Measurements from ENCODE around the gene SFI1.
A peak's percentile ranks its signal among the peaks of the same experiment; 100 is the strongest.

DNA sequence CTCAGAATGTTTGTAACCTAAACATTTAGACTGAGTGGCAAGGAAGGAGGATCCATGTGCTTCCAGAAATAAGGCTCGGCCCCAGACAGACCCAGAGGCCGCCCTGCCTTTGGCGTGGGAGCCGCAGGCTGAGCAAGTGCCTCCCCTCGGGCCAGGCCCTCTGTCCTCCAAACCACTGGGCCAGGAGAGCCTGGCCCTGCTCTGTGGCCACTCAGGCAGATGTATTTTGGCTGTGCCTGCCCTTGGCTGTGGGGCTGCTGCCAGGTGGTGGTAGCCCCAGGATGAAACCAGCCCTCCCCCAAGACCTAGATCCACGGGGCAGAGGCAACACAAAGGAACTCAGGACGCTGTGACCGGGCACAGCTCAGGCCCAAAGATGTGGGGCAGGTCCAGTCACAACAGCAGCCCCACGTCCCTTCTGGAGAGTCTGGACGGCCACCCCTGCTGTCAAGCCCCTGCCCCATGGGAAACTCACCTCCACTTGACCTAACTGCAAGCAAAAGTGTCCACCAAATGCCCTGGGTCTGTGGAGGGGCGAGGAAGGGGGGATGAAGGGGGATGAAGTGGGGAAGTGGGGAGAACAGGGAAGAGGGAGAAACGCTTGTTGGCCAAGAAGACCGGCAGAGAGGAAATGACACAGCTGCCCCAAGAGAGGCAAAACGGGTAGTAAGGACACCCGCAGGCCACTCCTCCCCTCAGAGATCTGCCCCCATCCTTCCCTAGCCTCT is 141.7 kb downstream of the SFI1 start:
- TF ChIP-seq, protein P1, sequence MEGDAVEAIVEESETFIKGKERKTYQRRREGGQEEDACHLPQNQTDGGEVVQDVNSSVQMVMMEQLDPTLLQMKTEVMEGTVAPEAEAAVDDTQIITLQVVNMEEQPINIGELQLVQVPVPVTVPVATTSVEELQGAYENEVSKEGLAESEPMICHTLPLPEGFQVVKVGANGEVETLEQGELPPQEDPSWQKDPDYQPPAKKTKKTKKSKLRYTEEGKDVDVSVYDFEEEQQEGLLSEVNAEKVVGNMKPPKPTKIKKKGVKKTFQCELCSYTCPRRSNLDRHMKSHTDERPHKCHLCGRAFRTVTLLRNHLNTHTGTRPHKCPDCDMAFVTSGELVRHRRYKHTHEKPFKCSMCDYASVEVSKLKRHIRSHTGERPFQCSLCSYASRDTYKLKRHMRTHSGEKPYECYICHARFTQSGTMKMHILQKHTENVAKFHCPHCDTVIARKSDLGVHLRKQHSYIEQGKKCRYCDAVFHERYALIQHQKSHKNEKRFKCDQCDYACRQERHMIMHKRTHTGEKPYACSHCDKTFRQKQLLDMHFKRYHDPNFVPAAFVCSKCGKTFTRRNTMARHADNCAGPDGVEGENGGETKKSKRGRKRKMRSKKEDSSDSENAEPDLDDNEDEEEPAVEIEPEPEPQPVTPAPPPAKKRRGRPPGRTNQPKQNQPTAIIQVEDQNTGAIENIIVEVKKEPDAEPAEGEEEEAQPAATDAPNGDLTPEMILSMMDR (IDR thresholded peaks at IDR 0.05), result no peak
- TF ChIP-seq POLR2A (IDR thresholded peaks at IDR 0.05), result peak in 2 of 3 donors; percentile 6 to 43
